A549 (cell line): ENCODE data around the gene CNOT1.

Source experiments
- CHD4 ChIP-seq: fragments of 200-600 bp; sonication (generic); IDR thresholded peaks from 2 replicates; pipeline ENCODE4 v1.6.1; 2016; ENCODE audit warnings: antibody characterized with exemption, mild to moderate bottlenecking, borderline replicate concordance
- CTCF ChIP-seq: fragments of >200 bp; sonication (Bioruptor Twin); formaldehyde crosslinking; IDR thresholded peaks from 3 replicates; pipeline ENCODE4 v1.5.1; 2016
- EP300 ChIP-seq, 2 experiments: fragments of >200 bp; sonication (Bioruptor Twin); formaldehyde crosslinking; IDR thresholded peaks; 2 replicates in 1 of 2; 3 replicates in 1 of 2; pipeline ENCODE4 v1.6.1; 2016 to 2017
- ESRRA ChIP-seq: fragments of 150-350 bp; IDR thresholded peaks from 2 replicates; pipeline ENCODE4 v1.6.1; 2014; ENCODE audit warnings: mild to moderate bottlenecking, low read length, borderline replicate concordance
- HMGXB4 ChIP-seq: fragments of 250-450 bp; sonication (Bioruptor Pico); IDR thresholded peaks from 2 replicates; pipeline ENCODE4 v1.5.0; 2021; ENCODE audit warnings: mild to moderate bottlenecking, moderate library complexity, borderline replicate concordance
- KDM5A ChIP-seq: fragments of 200-600 bp; sonication (generic); IDR thresholded peaks from 2 replicates; pipeline ENCODE4 v1.6.1; 2016; ENCODE audit warnings: antibody characterized with exemption, mild to moderate bottlenecking
- MAFK ChIP-seq: fragments of 450-650 bp; IDR thresholded peaks from 2 replicates; pipeline ENCODE4 v1.6.1; 2014; ENCODE audit not compliant: partially characterized antibody
- NPAS2 ChIP-seq: fragments of 250-450 bp; sonication (Bioruptor Pico); IDR thresholded peaks from 2 replicates; pipeline ENCODE4 v1.8.0; 2022; ENCODE audit warnings: mild to moderate bottlenecking, moderate library complexity, borderline replicate concordance
- NR3C1 ChIP-seq: fragments of >200 bp; sonication (Bioruptor Twin); formaldehyde crosslinking; IDR thresholded peaks from 3 replicates; pipeline ENCODE4 v1.6.1; 2017
- PHF8 ChIP-seq: fragments of 200-600 bp; sonication (generic); IDR thresholded peaks from 2 replicates; pipeline ENCODE4 v1.6.1; 2016; ENCODE audit warnings: low read depth, mild to moderate bottlenecking, antibody characterized with exemption, moderate library complexity, borderline replicate concordance
- POLR2A ChIP-seq: IDR thresholded peaks from 2 replicates; pipeline ENCODE4 v1.6.1; 2012; ENCODE audit warnings: mild to moderate bottlenecking, low read length
- RAD21 ChIP-seq, 2 experiments: fragments of >200 bp in 1 of 2; sonication (Bioruptor Twin) in 1 of 2; formaldehyde crosslinking in 1 of 2; IDR thresholded peaks in 1 of 2; conservative IDR thresholded peaks in 1 of 2; 2 replicates in 1 of 2; 3 replicates in 1 of 2; pipeline ENCODE4 v1.6.1; 2012 to 2018; ENCODE audit warnings: inconsistent platforms in 1 of 2
- RFX5 ChIP-seq: fragments of 450-650 bp; IDR thresholded peaks from 2 replicates; pipeline ENCODE4 v1.7.1; 2014; ENCODE audit warnings: antibody characterized with exemption, mild to moderate bottlenecking, moderate library complexity
- ZFP36 ChIP-seq: fragments of 450-650 bp; IDR thresholded peaks from 2 replicates; pipeline ENCODE4 v1.6.1; 2014; ENCODE audit warnings: borderline replicate concordance; ENCODE audit not compliant: partially characterized antibody

- TF ChIP-seq CTCF (no peak), RFX5 (no peak), NPAS2 (CRISPR knock-in tag) (no peak), EP300 (IDR thresholded peaks at IDR 0.05) (no peak), POLR2A (no peak), PHF8 (no peak), CHD4 (no peak), RAD21 (conservative IDR thresholded peaks at IDR 0.05 in 1 of 2, IDR thresholded peaks at IDR 0.05 in 1 of 2) (no peak), HMGXB4 (CRISPR knock-in tag) (no peak), NR3C1 (no peak), ZFP36 (no peak), MAFK (no peak), KDM5A (no peak), ESRRA (no peak)
Measured at GRCh38 chr16:58589326-58589905, 40.2 kb downstream of the CNOT1 start.
